ENCODE measurements around the gene LCP2.

The LCP2 gene

DNA sequence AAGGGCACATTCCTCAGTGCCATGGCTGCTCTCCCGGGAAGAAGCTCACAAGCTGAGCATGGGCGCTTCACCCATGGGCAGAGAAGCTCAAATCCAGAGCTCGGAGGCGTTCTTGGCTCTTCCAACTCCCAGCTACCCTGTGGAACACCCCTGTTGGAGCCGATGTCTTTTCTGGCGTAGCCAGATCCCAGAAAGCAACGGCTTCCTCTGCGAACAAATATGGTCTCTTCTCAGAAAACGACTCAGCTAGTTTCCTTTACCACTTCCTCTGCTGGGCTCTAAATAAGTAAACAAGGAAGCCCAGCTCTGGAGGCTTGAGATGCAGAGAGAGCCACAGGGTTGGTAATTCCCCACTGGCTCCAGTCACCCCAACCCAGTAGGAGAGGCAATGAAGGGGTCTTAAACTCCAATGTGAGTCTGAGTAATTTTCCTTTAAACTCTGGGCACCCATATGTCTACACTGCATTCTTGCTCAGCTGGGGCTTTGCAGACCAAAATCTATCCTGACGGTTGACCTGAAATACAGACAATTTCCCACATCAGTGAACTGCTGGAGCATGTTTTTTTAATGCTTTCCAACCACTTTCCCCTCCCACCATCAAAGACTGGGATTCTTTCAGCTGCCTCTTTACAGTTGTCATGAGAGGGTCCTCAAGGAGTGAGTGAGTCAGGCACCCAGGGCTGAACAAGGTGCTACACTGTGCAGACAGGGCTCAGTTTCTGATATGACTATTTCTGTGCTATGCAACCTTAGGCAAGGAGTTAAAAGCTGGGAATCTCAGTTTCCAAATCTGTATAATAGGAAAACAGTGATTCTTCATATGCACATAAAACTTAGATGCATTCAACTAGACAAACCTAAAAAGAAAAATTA is at the start of gene LCP2:
LCP2 (minus strand) TSS at position 189 of the 874 bp plus-strand sequence; CDS start at position 23, 166 bp downstream.
- DNase-seq, result no peak

DNA sequence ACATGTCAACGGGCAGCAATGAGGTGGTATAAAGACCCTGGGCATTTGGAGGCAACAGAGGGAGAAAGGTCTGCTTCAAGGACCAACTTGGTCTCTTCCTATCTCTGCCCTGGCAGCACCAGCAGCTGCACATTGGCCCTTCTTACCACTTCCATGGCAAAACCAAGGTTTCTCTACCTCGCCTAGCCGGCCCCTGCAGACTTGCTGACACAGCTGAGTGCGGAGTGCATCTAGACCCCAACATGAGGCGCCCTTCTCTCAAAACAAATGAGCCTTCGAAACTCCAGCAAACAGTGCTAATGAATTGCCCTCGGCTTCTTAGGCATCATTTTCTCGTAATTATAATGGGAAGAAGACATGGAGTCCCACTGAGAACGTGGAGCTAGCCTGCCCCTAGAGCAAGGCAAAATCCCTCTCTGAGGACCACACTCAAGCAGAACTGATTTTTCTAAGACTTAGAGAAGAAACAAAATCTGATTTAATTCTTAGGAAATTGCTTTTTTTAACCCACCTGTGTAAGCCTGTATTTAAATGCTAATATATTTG is 49.5 kb upstream of the LCP2 start:
- DNase-seq, result no peak

GRCh38 chr5:170345971-170346370 is 48.4 kb upstream of the LCP2 start:
- DNase-seq, result no peak

DNA sequence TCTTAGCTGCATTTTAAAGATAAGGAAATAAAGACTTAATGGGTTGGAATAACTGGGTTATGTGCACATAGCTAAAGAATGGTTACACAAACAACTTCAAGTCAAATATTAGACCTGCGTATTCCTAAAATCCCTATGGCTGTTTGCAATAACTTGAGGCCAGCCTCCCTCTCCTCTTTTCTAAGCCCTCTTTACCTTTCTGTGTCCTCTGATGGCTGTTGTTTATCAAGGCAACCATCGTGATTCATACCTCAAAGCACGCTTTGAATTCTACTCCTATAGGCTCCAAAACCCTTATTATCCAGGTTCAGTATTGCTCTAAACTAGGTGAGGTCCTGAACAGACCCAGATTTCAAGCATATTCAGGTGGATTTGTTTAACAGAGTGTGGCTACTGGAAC is 45.6 kb upstream of the LCP2 start:
- DNase-seq, result no peak

GRCh38 chr5:170342153-170342725 is 44.7 kb upstream of the LCP2 start:
- DNase-seq, result no peak

GRCh38 chr5:170341545-170341944 is 44.0 kb upstream of the LCP2 start:
- no peak for DNase-seq

DNA sequence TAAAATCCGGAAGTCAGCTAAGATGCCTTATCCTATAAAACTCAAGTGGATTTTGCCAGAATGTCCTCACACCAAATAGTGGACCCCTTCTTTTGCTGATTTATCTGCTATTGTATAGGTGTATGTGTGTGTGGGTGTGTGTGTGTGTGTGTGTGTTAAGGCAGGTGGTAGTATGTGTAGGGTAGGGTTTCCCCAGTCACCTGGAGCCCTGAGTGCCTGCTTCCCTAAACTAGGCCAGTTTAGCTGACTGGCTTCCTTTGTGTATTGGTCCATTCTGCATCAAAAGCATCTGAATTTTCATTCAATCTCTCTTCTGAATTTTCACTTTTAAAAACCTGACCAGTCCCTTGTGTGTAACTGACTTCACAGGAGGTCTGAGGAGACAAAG is 42.2 kb upstream of the LCP2 start:
- DNase-seq, result no peak

GRCh38 chr5:170338933-170339779 is 41.6 kb upstream of the LCP2 start:
- no peak for DNase-seq

DNA sequence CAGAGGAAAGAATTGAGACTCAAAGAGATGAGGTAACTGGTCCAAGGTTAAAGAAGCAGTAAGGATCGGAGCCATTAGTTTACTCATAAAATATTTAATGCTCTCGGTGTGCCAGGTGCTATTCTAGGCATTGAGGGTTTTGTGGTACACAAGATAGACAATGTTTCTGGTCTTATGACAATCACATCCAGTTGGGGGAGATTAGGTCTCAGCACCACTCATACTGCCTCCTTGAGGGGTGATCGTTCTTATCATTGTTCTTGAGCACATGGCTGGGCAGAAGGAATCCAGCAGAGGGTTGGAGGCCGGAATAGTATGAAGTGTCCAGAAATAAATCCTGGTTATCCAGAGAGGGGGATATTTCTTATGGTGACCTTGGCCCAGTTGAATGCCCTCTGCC is 40.7 kb upstream of the LCP2 start:
- DNase-seq, result no peak

GRCh38 chr5:170337045-170337733 is 39.6 kb upstream of the LCP2 start:
- DNase-seq, result no peak

- no peak for DNase-seq
Measured at GRCh38 chr5:170336065-170336464, 38.5 kb upstream of the LCP2 start.

- no peak for DNase-seq
Measured at GRCh38 chr5:170334626-170335025, 37.0 kb upstream of the LCP2 start.

DNA sequence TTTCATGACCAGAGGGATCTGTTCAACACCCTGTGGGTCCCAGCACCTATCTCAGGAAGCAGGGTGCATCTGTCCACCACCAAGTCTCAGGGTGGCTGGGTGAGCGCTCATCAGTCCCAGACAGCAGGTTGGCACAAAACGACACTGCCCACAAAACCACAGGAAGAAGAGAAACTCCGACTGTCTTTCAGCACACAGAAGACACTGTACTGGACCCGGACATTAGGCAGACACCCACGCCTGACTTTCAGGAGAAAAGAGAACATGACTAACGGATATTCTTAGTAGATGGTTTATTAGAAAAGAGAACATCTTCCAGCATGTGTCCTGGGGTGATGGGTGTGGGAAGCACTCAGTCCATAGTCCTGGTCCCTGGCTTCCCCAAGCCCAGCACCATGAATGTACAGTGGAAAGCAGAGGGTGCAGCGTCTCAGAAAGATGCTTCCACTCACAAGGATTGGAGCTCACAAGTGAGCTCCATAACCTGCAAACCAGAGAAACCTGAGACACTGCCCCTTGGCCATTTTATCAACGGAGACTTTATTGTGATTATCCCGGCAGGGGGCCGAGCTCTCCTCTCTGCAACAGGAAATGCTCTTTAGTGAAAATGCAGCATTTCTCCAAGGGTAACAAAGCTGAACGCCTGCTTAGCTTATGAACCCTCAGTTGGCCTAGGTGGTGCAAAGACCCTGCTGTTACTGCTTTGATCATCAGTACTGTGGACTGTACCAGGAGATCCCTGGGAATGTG is 35.8 kb upstream of the LCP2 start:
- DNase-seq, result no peak

DNA sequence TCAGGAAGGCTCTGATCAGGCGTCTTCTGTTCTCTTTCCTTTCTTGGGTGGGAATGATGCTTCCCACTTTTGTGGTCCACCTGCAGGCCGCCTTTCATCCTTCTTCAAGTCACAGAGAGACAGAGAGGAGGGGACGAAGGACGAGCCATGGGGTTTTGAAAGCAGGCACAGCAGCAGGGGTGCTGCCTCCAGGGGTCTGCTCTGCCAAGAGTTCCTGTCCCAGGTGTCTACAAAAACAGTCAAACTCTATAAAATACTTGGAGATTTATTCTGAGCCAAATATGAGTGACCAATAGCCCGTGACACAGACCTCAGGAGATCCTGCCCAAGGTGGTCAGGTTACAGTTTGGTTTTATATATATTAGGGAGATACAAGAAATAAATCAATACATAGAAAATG is 34.5 kb upstream of the LCP2 start:
- no peak for DNase-seq

- no peak for DNase-seq
Measured at GRCh38 chr5:170330568-170331054, 33.0 kb upstream of the LCP2 start.

DNA sequence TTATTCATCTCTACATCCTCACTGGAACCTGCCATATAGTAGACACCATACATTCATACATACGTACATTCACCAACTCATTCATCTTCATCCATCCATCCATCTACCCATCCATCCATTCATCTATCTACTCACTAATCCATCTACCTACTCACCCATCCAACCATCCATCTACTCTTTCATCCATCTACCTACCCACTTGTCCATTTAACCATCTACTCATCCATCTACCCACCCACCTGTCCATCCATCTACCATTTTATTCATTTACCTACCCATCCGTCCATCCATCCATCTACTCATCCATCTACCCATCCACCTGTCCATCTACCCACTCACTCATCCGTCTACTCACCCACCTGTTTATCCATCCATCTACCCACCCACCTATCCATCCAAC is 31.9 kb upstream of the LCP2 start:
- DNase-seq, result no peak

- no peak for DNase-seq
Measured at GRCh38 chr5:170327829-170328228, 30.3 kb upstream of the LCP2 start.

- DNase-seq, result no peak
Measured at GRCh38 chr5:170327168-170327567, 29.6 kb upstream of the LCP2 start.

- DNase-seq, result no peak
Measured at GRCh38 chr5:170319301-170319700, 21.7 kb upstream of the LCP2 start.

- no peak for DNase-seq
Measured at GRCh38 chr5:170317499-170317898, 19.9 kb upstream of the LCP2 start.

DNA sequence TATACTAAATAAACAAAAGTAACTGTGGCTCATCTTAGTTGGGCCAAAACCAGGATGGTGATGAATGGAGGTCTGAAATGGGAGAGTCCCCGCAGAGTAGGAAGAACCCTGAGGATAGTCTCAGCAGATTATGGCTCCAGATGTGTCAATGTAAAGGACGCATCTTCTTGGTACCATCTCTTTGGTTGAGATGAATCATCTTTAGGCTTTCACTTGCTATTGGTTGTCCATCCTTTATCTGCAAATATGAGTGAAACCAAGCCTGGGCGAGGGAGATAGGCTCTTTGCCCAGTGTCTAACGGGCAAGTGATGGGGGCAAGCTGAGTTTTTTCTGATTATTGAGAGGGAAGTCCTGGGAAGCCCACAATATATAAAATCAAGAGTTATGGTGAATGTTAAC is 19.4 kb upstream of the LCP2 start:
- no peak for DNase-seq

DNA sequence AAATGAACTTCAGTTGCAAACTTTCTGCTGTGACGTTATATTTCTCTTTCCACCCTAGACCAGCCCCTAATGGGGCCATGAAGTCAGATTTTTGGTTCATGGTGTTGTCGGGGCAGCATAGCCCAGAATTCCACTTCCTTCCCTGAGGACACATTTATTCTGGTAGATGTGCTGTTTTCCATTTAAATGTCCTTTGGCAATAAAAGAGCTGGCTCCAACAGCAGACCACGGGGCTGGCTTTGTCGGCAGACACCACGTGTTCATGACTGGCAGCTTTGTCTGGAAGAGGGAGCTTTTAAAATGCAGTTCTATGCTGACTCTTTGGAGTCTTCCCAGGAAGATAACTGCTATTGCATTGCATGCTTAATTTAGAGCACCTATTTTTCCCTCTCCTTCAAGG is 17.6 kb upstream of the LCP2 start:
- no peak for DNase-seq
